GM19438 (cell line): ENCODE measurements around the gene DGKH.
A peak's percentile ranks its signal among the peaks of the same experiment; 100 is the strongest.

Experiments
- ATAC-seq: cut with Tn5 transposase; IDR thresholded peaks from one replicate; pipeline ENCODE4 v1.9.1; 2021; ENCODE audit warnings: low read depth; ENCODE audit not compliant: unreplicated experiment

Gene DGKH

GRCh38 chr13:42048342-42048683 is at the start of gene DGKH:
Gene DGKH, plus strand, starts transcription at chr13:42048648. Its CDS starts 126 bp downstream, at chr13:42048774.
- peak; percentile 26 for ATAC-seq

- no peak for ATAC-seq
These were observed 47.6 kb upstream of the DGKH start for GRCh38 chr13:42000846-42001245.

GRCh38 chr13:42001580-42001979 is 46.9 kb upstream of the DGKH start:
- no peak for ATAC-seq

- ATAC-seq: no peak
These were observed 46.4 kb upstream of the DGKH start for GRCh38 chr13:42002066-42002465.

GRCh38 chr13:42007844-42008243 is 40.6 kb upstream of the DGKH start:
- no peak for ATAC-seq

GRCh38 chr13:42009057-42009456 is 39.4 kb upstream of the DGKH start:
- ATAC-seq: no peak

- ATAC-seq: no peak
These were observed 36.7 kb upstream of the DGKH start for GRCh38 chr13:42011601-42012350.

GRCh38 chr13:42014119-42014518 is 34.3 kb upstream of the DGKH start:
- ATAC-seq: no peak

GRCh38 chr13:42017264-42017663 is 31.2 kb upstream of the DGKH start:
- no peak for ATAC-seq

GRCh38 chr13:42021851-42022250 is 26.6 kb upstream of the DGKH start:
- ATAC-seq: no peak

GRCh38 chr13:42022336-42022735 is 26.1 kb upstream of the DGKH start:
- no peak for ATAC-seq

GRCh38 chr13:42022796-42023493 is 25.5 kb upstream of the DGKH start:
- ATAC-seq: no peak

GRCh38 chr13:42027286-42027685 is 21.2 kb upstream of the DGKH start:
- ATAC-seq: no peak

GRCh38 chr13:42028113-42028799 is 20.2 kb upstream of the DGKH start:
- ATAC-seq: no peak

- ATAC-seq: no peak
These were observed 12.4 kb upstream of the DGKH start for GRCh38 chr13:42035905-42036521.

- no peak for ATAC-seq
These were observed 11.7 kb upstream of the DGKH start for GRCh38 chr13:42036711-42037110.

GRCh38 chr13:42038661-42039456 is 9.6 kb upstream of the DGKH start:
- no peak for ATAC-seq

GRCh38 chr13:42039457-42039945 is 8.9 kb upstream of the DGKH start:
- no peak for ATAC-seq

- ATAC-seq: peak; percentile 62
These were observed 8.3 kb upstream of the DGKH start for GRCh38 chr13:42039946-42040729.

GRCh38 chr13:42040730-42041010 is 7.8 kb upstream of the DGKH start:
- ATAC-seq: peak; percentile 21
